GM23338 (cell line): ENCODE data around the gene SOD1.

ENCODE experiments used
- CTCF ChIP-seq, 2 experiments: fragments of 200-600 bp in 1 of 2; sonication (generic) in 1 of 2; conservative IDR thresholded peaks; 2 replicates each; pipeline versions ENCODE4 v1.5.1 to v1.6.1; 2016 to 2017; ENCODE audit warnings: antibody characterized with exemption in 2 of 2, low read depth in 2 of 2, mild to moderate bottlenecking in 2 of 2, moderate library complexity in 1 of 2
- ETS1 ChIP-seq: IDR thresholded peaks from 2 replicates; pipeline ENCODE4 v1.6.1; 2016; ENCODE audit warnings: antibody characterized with exemption
- EZH2 ChIP-seq: fragments of 200-600 bp; sonication (generic); IDR thresholded peaks from one replicate; pipeline ENCODE4 v1.8.0; 2017; ENCODE audit warnings: antibody characterized with exemption, mild to moderate bottlenecking, low read depth; ENCODE audit not compliant: unreplicated experiment
- EZH2phosphoT487 ChIP-seq: fragments of 200-600 bp; sonication (generic); IDR thresholded peaks from one replicate; pipeline ENCODE4 v1.8.1; 2018; ENCODE audit warnings: antibody characterized with exemption; ENCODE audit not compliant: unreplicated experiment
- NANOG ChIP-seq: IDR thresholded peaks from 2 replicates; pipeline ENCODE4 v1.6.1; 2016; ENCODE audit warnings: antibody characterized with exemption, borderline replicate concordance
- POLR2AphosphoS5 ChIP-seq: IDR thresholded peaks from 2 replicates; pipeline ENCODE4 v1.6.1; 2016; ENCODE audit warnings: antibody characterized with exemption, low read depth
- REST ChIP-seq: IDR thresholded peaks from one replicate; pipeline ENCODE4 v1.6.1; 2018; ENCODE audit warnings: antibody characterized with exemption; ENCODE audit not compliant: unreplicated experiment

GRCh38 chr21:31688603-31689368, 29.3 kb downstream of the SOD1 start:
- TF ChIP-seq CTCF (conservative IDR thresholded peaks at IDR 0.05; ENCODE audit: low read depth in 2 of 2) (no peak), POLR2AphosphoS5 (no peak), EZH2 (no peak), REST (no peak), EZH2phosphoT487 (no peak), ETS1 (no peak), NANOG (no peak)
